A673 (cell line): Measurements from ENCODE around the gene C21orf91. TPM values are rescaled to one million over a fixed set of nuclear protein-coding genes. Genes with fewer than 3 reads are reported as not detected.

ENCODE experiments used
- BruUV-seq: library from RNA; stranded (reverse); fragments of 400-500 nt; replicated peaks from 2 replicates; lab custom pipeline; 2021; lab: Mats Ljungman, UMichigan
- CTCF ChIA-PET: fragments of 300-600 bp; sonication (Branson Sonifier 250); formaldehyde crosslinking; loops from one replicate; lab custom pipeline; 2022; ENCODE audit warnings: antibody characterized with exemption; lab: Charles Lee
- POLR2A ChIA-PET: fragments of 300-600 bp; sonication (Branson Sonifier 250); formaldehyde crosslinking; loops from one replicate; lab custom pipeline; 2022; ENCODE audit warnings: antibody characterized with exemption; ENCODE audit not compliant: low non-redundant PET; lab: Charles Lee
- DNase-seq: peaks from one replicate; pipeline ENCODE4 v3.0.0-alpha.2; 2015; ENCODE audit warnings: low spot score
- H3K27ac ChIP-seq: fragments of 200-600 bp; sonication (generic); 2 replicates; pipeline ENCODE4 v1.5.1; 2016; ENCODE audit warnings: mixed run types, low read depth, mild to moderate bottlenecking, mixed read lengths, antibody characterized with exemption, low read length; ENCODE audit not compliant: poor library complexity, severe bottlenecking
- H3K27me3 ChIP-seq: fragments of 200-600 bp; sonication (generic); replicated peaks from 2 replicates; pipeline ENCODE4 v1.6.1; 2017; ENCODE audit warnings: mixed run types, low read depth, mild to moderate bottlenecking, mixed read lengths, antibody characterized with exemption, low read length; ENCODE audit not compliant: insufficient read depth, poor library complexity
- H3K36me3 ChIP-seq: fragments of 200-600 bp; sonication (generic); 2 replicates; pipeline ENCODE4 v1.6.1; 2016; ENCODE audit warnings: mixed run types, mild to moderate bottlenecking, mixed read lengths, antibody characterized with exemption, low read length; ENCODE audit not compliant: insufficient read depth, poor library complexity, severe bottlenecking
- H3K4me1 ChIP-seq: fragments of 200-600 bp; sonication (generic); 2 replicates; pipeline ENCODE4 v1.6.1; 2017; ENCODE audit warnings: mixed run types, mild to moderate bottlenecking, mixed read lengths, antibody characterized with exemption, low read length; ENCODE audit not compliant: insufficient read depth, poor library complexity, severe bottlenecking
- H3K4me3 ChIP-seq: fragments of 200-600 bp; sonication (generic); 2 replicates; pipeline ENCODE4 v1.5.1; 2016; ENCODE audit warnings: low read depth, mixed run types, mild to moderate bottlenecking, mixed read lengths, low read length; ENCODE audit not compliant: poor library complexity, severe bottlenecking
- H3K9me3 ChIP-seq: fragments of 200-600 bp; sonication (generic); 2 replicates; pipeline ENCODE4 v1.6.1; 2016; ENCODE audit warnings: mixed run types, low read depth, mild to moderate bottlenecking, mixed read lengths, antibody characterized with exemption, low read length; ENCODE audit not compliant: poor library complexity, severe bottlenecking
- CTCF ChIP-seq: fragments of 300-800, 200-600 bp; sonication (generic); conservative IDR thresholded peaks from 2 replicates; pipeline ENCODE4 v1.5.1; 2017; ENCODE audit warnings: low read depth, mild to moderate bottlenecking, antibody characterized with exemption, low read length, moderate library complexity, mixed read lengths
- EZH2 ChIP-seq: fragments of 200-600 bp; sonication (generic); IDR thresholded peaks from 2 replicates; pipeline ENCODE4 v1.6.1; 2017; ENCODE audit warnings: borderline replicate concordance, low read depth, mild to moderate bottlenecking, mixed read lengths, antibody characterized with exemption, low read length; ENCODE audit not compliant: poor library complexity, severe bottlenecking
- intact Hi-C: fragments of 100-400 bp; cut with micrococcal nuclease; formaldehyde crosslinking; loops from one replicate; pipeline ENCODE4 v1.10.0; 2022; ENCODE audit not compliant: unreplicated experiment
- total RNA-seq: library from RNA; stranded (reverse); gene quantifications from 2 replicates; pipeline ENCODE4 v1.2.3, GENCODE V29; 2021

The C21orf91 gene
- total RNA-seq, 1 experiment from 2014 or later: 23.5 TPM

GRCh38 chr21:17821121-17821520, 2.0 kb upstream of the C21orf91 start:
- Histone ChIP-seq H3K4me3 (no peak overlapping the region), H3K4me1 (peaks cover 10% of the 10 kb centered on the region), H3K27ac (no peak overlapping the region), H3K9me3 (no peaks in the 10 kb centered on the region), H3K27me3 (no peaks in the 10 kb centered on the region), H3K36me3 (peaks cover 4% of the 10 kb centered on the region)
- TF ChIP-seq CTCF: no peak
- TF ChIP-seq EZH2: no peak
- intact Hi-C loops: no loop called here
- DNase-seq: no peak
- no TSS peak for BruUV-seq
- ChIA-PET POLR2A (no interaction called here), CTCF (no interaction called here)

GRCh38 chr21:17819877-17820229, 697 bp upstream of the C21orf91 start:
- POLR2A ChIA-PET: no interaction called here
- Histone ChIP-seq H3K4me3 (peak overlapping the region; percentile 82), H3K36me3 (peaks cover 4% of the 10 kb centered on the region), H3K4me1 (peaks cover 10% of the 10 kb centered on the region), H3K9me3 (no peaks in the 10 kb centered on the region), H3K27ac (peak overlapping the region; percentile 98), H3K27me3 (no peaks in the 10 kb centered on the region)
- no peak for TF ChIP-seq CTCF
- no peak for TF ChIP-seq EZH2
- CTCF ChIA-PET: no interaction called here
- no peak for DNase-seq
- BruUV-seq: TSS peak; percentile 56
- intact Hi-C loops: loop anchor here (10.0 kb wide), 1 partner anchor 205 kb away; the partner anchor contains the start of gene BTG3

GRCh38 chr21:17818186-17819113, 706 bp downstream of the C21orf91 start:
- Histone ChIP-seq H3K9me3 (no peaks in the 10 kb centered on the region), H3K4me3 (peak overlapping the region; percentile 82), H3K27ac (peak overlapping the region; percentile 98), H3K27me3 (no peaks in the 10 kb centered on the region), H3K36me3 (peaks cover 6% of the 10 kb centered on the region), H3K4me1 (peaks cover 10% of the 10 kb centered on the region)
- no TSS peak for BruUV-seq
- intact Hi-C loops: loop anchor here (10.0 kb wide), 1 partner anchor 204 kb away; the partner anchor contains the start of gene BTG3
- POLR2A ChIA-PET: no interaction called here
- TF ChIP-seq EZH2 (no peak), CTCF (no peak)
- CTCF ChIA-PET: interaction anchor here (0.6 kb wide), 1 partner anchor 431 kb away, joined by 3 read pairs; no protein-coding TSS in a partner anchor
- DNase-seq: peak; percentile 49
